OCI-LY1 (cell line): ENCODE measurements around the gene LRRC56.

Experiments used
- CTCF ChIP-seq: fragments of 200-600 bp; sonication (generic), shearing (Covaris generic); IDR thresholded peaks from 2 replicates; pipeline ENCODE4 v1.5.1; 2017; ENCODE audit warnings: mild to moderate bottlenecking, antibody characterized with exemption, low read length, moderate library complexity, mixed read lengths
- EZH2 ChIP-seq: fragments of 200-600 bp; sonication (generic), shearing (Covaris generic); IDR thresholded peaks from 2 replicates; pipeline ENCODE4 v1.8.0; 2017; ENCODE audit warnings: borderline replicate concordance, mixed run types, mild to moderate bottlenecking, antibody characterized with exemption, low read length, moderate library complexity, mixed read lengths

- TF ChIP-seq CTCF, result no peak
- TF ChIP-seq EZH2, result no peak
Measured at GRCh38 chr11:553083-553987, 16.0 kb downstream of the LRRC56 start.
